HCT116 (cell line): ENCODE results near the gene LCLAT1. TPM values are rescaled to one million over a fixed set of nuclear protein-coding genes. Genes with fewer than 3 reads are reported as not detected.

Experiments
- ATAC-seq: fragments of 200-7000 bp; cut with Tn5 transposase; 2 replicates; pipeline ENCODE4 v1.9.1; 2020; ENCODE audit warnings: mild to moderate bottlenecking, moderate library complexity
- BruUV-seq: library from RNA; stranded (reverse); fragments of 400-500 nt; replicated peaks from 2 replicates; lab custom pipeline; 2021; lab: Mats Ljungman, UMichigan
- CTCF ChIA-PET: fragments of 300-600 bp; sonication (Branson Sonifier 250); formaldehyde crosslinking; loops from one replicate; lab custom pipeline; 2021; ENCODE audit warnings: antibody characterized with exemption; lab: Charles Lee
- POLR2A ChIA-PET: fragments of 300-600, 350-600 bp; sonication (Branson Sonifier 250); formaldehyde crosslinking; loops from one replicate; lab custom pipeline; 2021; ENCODE audit warnings: antibody characterized with exemption; lab: Charles Lee
- RAD21 ChIA-PET, 2 experiments: fragments of 300-600 bp; sonication (Branson Sonifier 250); formaldehyde crosslinking; loops; one replicate each; lab custom pipeline; 2023; ENCODE audit warnings: low total read pairs in 2 of 2; ENCODE audit not compliant: uncharacterized antibody in 2 of 2, unreplicated experiment in 2 of 2, low non-redundant PET in 1 of 2; lab: Charles Lee
- DNase-seq: peaks from one replicate; pipeline ENCODE4 v3.0.0-alpha.2; 2010; ENCODE audit warnings: low read depth, low spot score
- H2AFZ ChIP-seq: fragments of 200-600 bp; shearing (Covaris generic), sonication (generic); 2 replicates; pipeline ENCODE4 v1.6.1; 2017; ENCODE audit warnings: low read depth, mixed run types, mixed read lengths, antibody characterized with exemption, low read length; ENCODE audit not compliant: poor library complexity, severe bottlenecking
- H3K27ac ChIP-seq: 2 replicates; pipeline ENCODE4 v1.5.1; 2012; ENCODE audit warnings: low read depth, low read length
- H3K27me3 ChIP-seq: fragments of 200-600 bp; sonication (generic); 2 replicates; pipeline ENCODE4 v1.6.1; 2016; ENCODE audit warnings: mixed run types, low read length, mixed read lengths; ENCODE audit not compliant: insufficient read depth
- H3K36me3 ChIP-seq, 2 experiments: fragments of 200-500 bp in 1 of 2; fragments of 200-600 bp in 1 of 2; sonication (Bioruptor generic) in 1 of 2; sonication (generic) in 1 of 2; 2 replicates each; pipeline versions ENCODE4 v1.5.1 to v1.6.1; 2014 to 2016; ENCODE audit warnings: low read length in 2 of 2, inconsistent platforms in 1 of 2, mixed read lengths in 1 of 2, mixed run types in 1 of 2; ENCODE audit not compliant: insufficient read depth in 2 of 2, control insufficient read depth in 1 of 2
- H3K4me1 ChIP-seq, 2 experiments: fragments of 200-600 bp in 1 of 2; sonication (generic) in 1 of 2; 2 replicates each; pipeline versions ENCODE4 v1.5.1 to v1.6.1; 2012 to 2017; ENCODE audit warnings: low read length in 2 of 2, inconsistent platforms in 1 of 2, mild to moderate bottlenecking in 1 of 2, mixed read lengths in 1 of 2, mixed run types in 1 of 2, moderate library complexity in 1 of 2; ENCODE audit not compliant: insufficient read depth in 2 of 2, control insufficient read depth in 1 of 2
- H3K4me2 ChIP-seq: fragments of 200-600 bp; sonication (generic); 2 replicates; pipeline ENCODE4 v1.6.1; 2017; ENCODE audit warnings: mixed run types, low read length, mixed read lengths
- H3K4me3 ChIP-seq, 2 experiments: fragments of 200-600 bp in 1 of 2; sonication (generic) in 1 of 2; replicated peaks in 1 of 2; 2 replicates each; pipeline ENCODE4 v1.5.1; 2011 to 2016; ENCODE audit warnings: low read length in 2 of 2, control low read depth in 1 of 2, low read depth in 1 of 2, mild to moderate bottlenecking in 1 of 2, mixed read lengths in 1 of 2, mixed run types in 1 of 2
- H3K79me2 ChIP-seq: fragments of 200-600 bp; sonication (generic); 2 replicates; pipeline ENCODE4 v1.6.1; 2017; ENCODE audit warnings: mild to moderate bottlenecking, mixed run types, low read length, moderate library complexity, mixed read lengths; ENCODE audit not compliant: insufficient read depth
- H3K9ac ChIP-seq: fragments of 200-600 bp; sonication (generic); 2 replicates; pipeline ENCODE4 v1.6.1; 2016; ENCODE audit warnings: low read length, mixed read lengths
- H3K9me2 ChIP-seq: fragments of 200-600 bp; sonication (generic), shearing (Covaris generic); 2 replicates; pipeline ENCODE4 v1.6.1; 2017; ENCODE audit warnings: mixed run types, mild to moderate bottlenecking, moderate library complexity; ENCODE audit not compliant: insufficient read depth
- H3K9me3 ChIP-seq, 2 experiments: fragments of 200-500 bp in 1 of 2; fragments of 200-600 bp in 1 of 2; sonication (Bioruptor generic) in 1 of 2; sonication (generic) in 1 of 2; 2 replicates each; pipeline ENCODE4 v1.6.1; 2014 to 2017; ENCODE audit warnings: low read length in 2 of 2, mixed read lengths in 2 of 2, inconsistent platforms in 1 of 2, low read depth in 1 of 2, mild to moderate bottlenecking in 1 of 2, mixed run types in 1 of 2, moderate library complexity in 1 of 2; ENCODE audit not compliant: control insufficient read depth in 1 of 2, insufficient read depth in 1 of 2
- H4K20me1 ChIP-seq: fragments of 200-600 bp; sonication (generic), shearing (Covaris generic); 2 replicates; pipeline ENCODE4 v1.6.1; 2017; ENCODE audit warnings: mixed run types, mild to moderate bottlenecking, moderate library complexity; ENCODE audit not compliant: insufficient read depth
- EGR1 ChIP-seq: IDR thresholded peaks from 2 replicates; pipeline ENCODE4 v1.6.1; 2012; ENCODE audit warnings: low read depth
- JUND ChIP-seq: IDR thresholded peaks from 2 replicates; pipeline ENCODE4 v1.6.1; 2012
- SP1 ChIP-seq: IDR thresholded peaks from 2 replicates; pipeline ENCODE4 v1.6.1; 2012; ENCODE audit warnings: low read depth
- ZFX ChIP-seq: fragments of 450-650 bp; IDR thresholded peaks from 2 replicates; pipeline ENCODE4 v1.6.1; 2017
- intact Hi-C: fragments of 100-400 bp; cut with micrococcal nuclease; formaldehyde crosslinking; loops from 2 replicates; pipeline ENCODE4 v1.10.0; 2022
- total RNA-seq: library from RNA; stranded (reverse); gene quantifications from one replicate; pipeline ENCODE4 v1.2.1, GENCODE V29; 2021; ENCODE audit not compliant: unreplicated experiment
- TF ChIP-seq, protein P1 (sequence below): IDR thresholded peaks from 2 replicates; pipeline ENCODE4 v1.6.1; 2012; ENCODE audit warnings: low read depth

The LCLAT1 gene
- total RNA-seq, 1 experiment from 2014 or later = 36.2 TPM

DNA sequence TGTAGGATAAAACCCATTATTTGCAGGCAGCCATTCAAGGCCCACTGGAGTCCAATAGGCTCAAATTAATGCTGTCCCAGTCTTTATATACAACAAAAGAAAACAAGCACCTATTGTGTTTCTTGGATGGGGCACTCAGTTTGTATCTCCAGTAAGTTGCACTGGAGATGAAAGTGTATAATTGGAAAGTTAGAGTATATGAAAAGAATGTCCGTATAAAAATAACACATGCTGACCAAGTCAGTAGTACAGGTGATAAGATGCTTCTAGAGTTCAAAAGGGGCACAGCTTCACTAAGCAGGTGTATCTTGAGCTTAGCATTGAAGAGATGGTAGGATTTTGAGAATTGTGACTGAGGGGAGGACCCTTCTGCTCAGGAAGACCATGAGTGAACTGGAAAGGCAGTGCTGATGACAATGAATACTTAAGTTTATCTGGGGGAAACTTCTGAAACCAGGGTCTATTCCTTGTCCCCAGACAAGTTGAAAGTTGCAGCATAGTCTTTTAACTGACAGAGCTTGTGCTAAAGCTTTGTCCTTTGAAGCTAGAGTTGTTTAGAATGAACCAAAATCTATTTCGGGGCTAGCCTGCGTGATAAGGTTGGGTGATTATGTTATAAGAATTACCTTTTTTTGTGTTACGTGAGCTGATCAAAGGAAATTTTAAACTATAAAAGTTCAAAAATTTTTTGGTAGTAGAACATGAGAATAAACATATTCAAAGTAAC lies 15.2 kb downstream of the LCLAT1 start:
- no peak overlapping the region for H3K4me3 ChIP-seq
- H3K79me2 ChIP-seq = peaks cover 86% of the 10 kb centered on the region
- H3K4me1 ChIP-seq = no peaks in the 10 kb centered on the region
- intact Hi-C loops = no loop called here
- no peaks in the 10 kb centered on the region for H3K36me3 ChIP-seq
- no peak overlapping the region for H2AFZ ChIP-seq
- no TSS peak for BruUV-seq
- no peak overlapping the region for H3K4me2 ChIP-seq
- no peak overlapping the region for H3K9ac ChIP-seq
- ATAC-seq (no peak), DNase-seq (no peak)
- ChIA-PET CTCF (no interaction called here), POLR2A (interaction anchor here (0.6 kb wide), 1 partner anchor 20 kb away, joined by 3 read pairs; no protein-coding TSS in a partner anchor), RAD21 (no interaction called here)
- 0 out of 2 replicates have a peak, but pooled peaks cover 3% of the 10 kb centered on the region for H4K20me1 ChIP-seq
- no peaks in the 10 kb centered on the region for H3K9me3 ChIP-seq
- no peaks in the 10 kb centered on the region for H3K27me3 ChIP-seq
- no peak for TF ChIP-seq ZFX
- no peak for TF ChIP-seq EGR1
- no peak overlapping the region for H3K27ac ChIP-seq
- no peaks in the 10 kb centered on the region for H3K9me2 ChIP-seq

DNA sequence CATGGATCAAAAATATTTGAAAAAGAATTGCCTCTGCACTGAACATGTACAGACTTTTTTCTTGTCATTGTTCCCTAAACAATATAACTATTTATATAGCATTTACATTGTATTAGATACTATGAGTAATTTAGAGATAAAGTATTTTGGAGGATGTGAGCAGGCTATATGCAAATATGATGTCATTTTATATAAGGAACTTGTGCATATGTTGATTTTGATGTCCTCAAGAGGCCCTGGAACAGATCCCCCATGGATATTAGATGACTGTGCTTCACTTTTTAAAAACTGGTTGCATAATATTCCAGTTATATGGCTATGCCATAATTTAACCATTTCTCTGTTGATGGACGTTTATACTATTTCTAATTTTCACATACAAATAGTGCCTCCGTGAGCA lies 16.5 kb downstream of the LCLAT1 start:
- no peaks in the 10 kb centered on the region for H3K9me2 ChIP-seq
- no peak overlapping the region for H3K27ac ChIP-seq
- no peaks in the 10 kb centered on the region for H3K4me1 ChIP-seq
- no peaks in the 10 kb centered on the region for H4K20me1 ChIP-seq
- no peak overlapping the region for H3K4me3 ChIP-seq
- no peaks in the 10 kb centered on the region for H3K27me3 ChIP-seq
- H3K9me3 ChIP-seq = no peaks in the 10 kb centered on the region
- ATAC-seq (no peak), DNase-seq (no peak)
- no peak overlapping the region for H3K9ac ChIP-seq
- H3K36me3 ChIP-seq = no peaks in the 10 kb centered on the region
- ChIA-PET CTCF (no interaction called here), RAD21 (no interaction called here), POLR2A (no interaction called here)
- intact Hi-C loops = no loop called here
- no TSS peak for BruUV-seq
- TF ChIP-seq, protein P1, sequence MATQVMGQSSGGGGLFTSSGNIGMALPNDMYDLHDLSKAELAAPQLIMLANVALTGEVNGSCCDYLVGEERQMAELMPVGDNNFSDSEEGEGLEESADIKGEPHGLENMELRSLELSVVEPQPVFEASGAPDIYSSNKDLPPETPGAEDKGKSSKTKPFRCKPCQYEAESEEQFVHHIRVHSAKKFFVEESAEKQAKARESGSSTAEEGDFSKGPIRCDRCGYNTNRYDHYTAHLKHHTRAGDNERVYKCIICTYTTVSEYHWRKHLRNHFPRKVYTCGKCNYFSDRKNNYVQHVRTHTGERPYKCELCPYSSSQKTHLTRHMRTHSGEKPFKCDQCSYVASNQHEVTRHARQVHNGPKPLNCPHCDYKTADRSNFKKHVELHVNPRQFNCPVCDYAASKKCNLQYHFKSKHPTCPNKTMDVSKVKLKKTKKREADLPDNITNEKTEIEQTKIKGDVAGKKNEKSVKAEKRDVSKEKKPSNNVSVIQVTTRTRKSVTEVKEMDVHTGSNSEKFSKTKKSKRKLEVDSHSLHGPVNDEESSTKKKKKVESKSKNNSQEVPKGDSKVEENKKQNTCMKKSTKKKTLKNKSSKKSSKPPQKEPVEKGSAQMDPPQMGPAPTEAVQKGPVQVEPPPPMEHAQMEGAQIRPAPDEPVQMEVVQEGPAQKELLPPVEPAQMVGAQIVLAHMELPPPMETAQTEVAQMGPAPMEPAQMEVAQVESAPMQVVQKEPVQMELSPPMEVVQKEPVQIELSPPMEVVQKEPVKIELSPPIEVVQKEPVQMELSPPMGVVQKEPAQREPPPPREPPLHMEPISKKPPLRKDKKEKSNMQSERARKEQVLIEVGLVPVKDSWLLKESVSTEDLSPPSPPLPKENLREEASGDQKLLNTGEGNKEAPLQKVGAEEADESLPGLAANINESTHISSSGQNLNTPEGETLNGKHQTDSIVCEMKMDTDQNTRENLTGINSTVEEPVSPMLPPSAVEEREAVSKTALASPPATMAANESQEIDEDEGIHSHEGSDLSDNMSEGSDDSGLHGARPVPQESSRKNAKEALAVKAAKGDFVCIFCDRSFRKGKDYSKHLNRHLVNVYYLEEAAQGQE = no peak
- TF ChIP-seq SP1 = no peak
- no peak for TF ChIP-seq JUND
- TF ChIP-seq EGR1 = no peak
- no peak overlapping the region for H3K4me2 ChIP-seq
- no peak overlapping the region for H2AFZ ChIP-seq
- peaks cover 78% of the 10 kb centered on the region for H3K79me2 ChIP-seq
